ENCODE measurements around the gene SELPLG. TPM values are rescaled to one million over a fixed set of nuclear protein-coding genes. Genes with fewer than 3 reads are reported as not detected.
A peak's percentile ranks its signal among the peaks of the same experiment; 100 is the strongest.

SELPLG gene
- total RNA-seq (1 to 10 TPM; 9.1 to 9.6 TPM), polyA plus RNA-seq (ENCODE audit: insufficient read length in 2 of 2) (10 to 100 TPM; 12.2 to 18.2 TPM)
- long read RNA-seq, donor 1, partial matches to known transcripts = 0 of 3 reads
- long read RNA-seq, donor 1, other reads (novel, unspliced or antisense) = 0 of 3 reads
- long read RNA-seq, donor 2, partial matches to known transcripts = 0 of 2 reads
- long read RNA-seq, donor 2, other reads (novel, unspliced or antisense) = 0 of 2 reads
- long read RNA-seq, donor 3, partial matches to known transcripts = 0 of 3 reads
- long read RNA-seq, donor 3, other reads (novel, unspliced or antisense) = 0 of 3 reads
- long read RNA-seq, donor 4, partial matches to known transcripts = 0 of 2 reads
- long read RNA-seq, donor 4, other reads (novel, unspliced or antisense) = 0 of 2 reads

- Histone ChIP-seq H3K27me3 (ENCODE audit: control insufficient read depth, insufficient read depth, low read length) (no peaks in the 10 kb centered on the region), H3K36me3 (ENCODE audit: control insufficient read depth, insufficient read depth, low read length) (no peaks in the 10 kb centered on the region), H3K4me3 (ENCODE audit: low read depth, low read length) (no peak within 1 kb of the TSS), H3K27ac (ENCODE audit: low read depth, low read length) (peak within 1 kb of the TSS; percentile 12), H3K4me1 (ENCODE audit: control insufficient read depth, insufficient read depth, low read length) (peaks cover 36% of the 10 kb centered on the region), H3K9me3 (ENCODE audit: control insufficient read depth, insufficient read depth, low read length) (no peaks in the 10 kb centered on the region)
- WGBS (ENCODE audit: insufficient coverage) = 74% methylated on average over 14 of the region's 14 CpGs
- no peak for DNase-seq (ENCODE audit: low read depth in 4 of 6, low spot score in 6 of 6)
These were observed at the start of gene SELPLG for GRCh38 chr12:108633534-108634248. SELPLG (minus strand) TSS chr12:108633894; CDS start chr12:108624307, 9,587 bp downstream.

GRCh38 chr12:108681317-108681716 lies 47.6 kb upstream of the SELPLG start:
- no peak overlapping the region for H3K27ac ChIP-seq (ENCODE audit: low read depth, low read length)
- no peaks in the 10 kb centered on the region for H3K9me3 ChIP-seq (ENCODE audit: control insufficient read depth, insufficient read depth, low read length)
- no peak for DNase-seq (ENCODE audit: low read depth in 4 of 6, low spot score in 6 of 6)
- no peak overlapping the region for H3K4me3 ChIP-seq (ENCODE audit: low read depth, low read length)
- H3K4me1 ChIP-seq (ENCODE audit: control insufficient read depth, insufficient read depth, low read length) = no peaks in the 10 kb centered on the region
- WGBS (ENCODE audit: insufficient coverage) = no CpG with 5 or more reads among the region's 1 CpG
- no peaks in the 10 kb centered on the region for H3K36me3 ChIP-seq (ENCODE audit: control insufficient read depth, insufficient read depth, low read length)
- H3K27me3 ChIP-seq (ENCODE audit: control insufficient read depth, insufficient read depth, low read length) = no peaks in the 10 kb centered on the region

GRCh38 chr12:108679106-108679681 lies 45.5 kb upstream of the SELPLG start:
- Histone ChIP-seq H3K27ac (ENCODE audit: low read depth, low read length) (no peak overlapping the region), H3K4me3 (ENCODE audit: low read depth, low read length) (no peak overlapping the region), H3K9me3 (ENCODE audit: control insufficient read depth, insufficient read depth, low read length) (no peaks in the 10 kb centered on the region), H3K4me1 (ENCODE audit: control insufficient read depth, insufficient read depth, low read length) (no peaks in the 10 kb centered on the region), H3K27me3 (ENCODE audit: control insufficient read depth, insufficient read depth, low read length) (no peaks in the 10 kb centered on the region), H3K36me3 (ENCODE audit: control insufficient read depth, insufficient read depth, low read length) (no peaks in the 10 kb centered on the region)
- no CpG with 5 or more reads among the region's 1 CpG for WGBS (ENCODE audit: insufficient coverage)
- no peak for DNase-seq (ENCODE audit: low read depth in 4 of 6, low spot score in 6 of 6)

GRCh38 chr12:108678104-108678730 lies 44.5 kb upstream of the SELPLG start:
- Histone ChIP-seq H3K27ac (ENCODE audit: low read depth, low read length) (no peak overlapping the region), H3K4me1 (ENCODE audit: control insufficient read depth, insufficient read depth, low read length) (no peaks in the 10 kb centered on the region), H3K4me3 (ENCODE audit: low read depth, low read length) (no peak overlapping the region), H3K36me3 (ENCODE audit: control insufficient read depth, insufficient read depth, low read length) (no peaks in the 10 kb centered on the region), H3K9me3 (ENCODE audit: control insufficient read depth, insufficient read depth, low read length) (no peaks in the 10 kb centered on the region), H3K27me3 (ENCODE audit: control insufficient read depth, insufficient read depth, low read length) (no peaks in the 10 kb centered on the region)
- 89% methylated on average over 3 of the region's 9 CpGs for WGBS (ENCODE audit: insufficient coverage)
- DNase-seq (ENCODE audit: low read depth in 4 of 6, low spot score in 6 of 6) = no peak

- no peaks in the 10 kb centered on the region for H3K36me3 ChIP-seq (ENCODE audit: control insufficient read depth, insufficient read depth, low read length)
- H3K9me3 ChIP-seq (ENCODE audit: control insufficient read depth, insufficient read depth, low read length) = no peaks in the 10 kb centered on the region
- H3K27me3 ChIP-seq (ENCODE audit: control insufficient read depth, insufficient read depth, low read length) = no peaks in the 10 kb centered on the region
- no peak overlapping the region for H3K27ac ChIP-seq (ENCODE audit: low read depth, low read length)
- no peak overlapping the region for H3K4me3 ChIP-seq (ENCODE audit: low read depth, low read length)
- no peaks in the 10 kb centered on the region for H3K4me1 ChIP-seq (ENCODE audit: control insufficient read depth, insufficient read depth, low read length)
- no CpG with 5 or more reads among the region's 3 CpGs for WGBS (ENCODE audit: insufficient coverage)
- DNase-seq (ENCODE audit: low read depth in 4 of 6, low spot score in 6 of 6) = no peak
These were observed 43.7 kb upstream of the SELPLG start for GRCh38 chr12:108677381-108677780.

- Histone ChIP-seq H3K36me3 (ENCODE audit: control insufficient read depth, insufficient read depth, low read length) (no peaks in the 10 kb centered on the region), H3K4me1 (ENCODE audit: control insufficient read depth, insufficient read depth, low read length) (no peaks in the 10 kb centered on the region), H3K4me3 (ENCODE audit: low read depth, low read length) (no peak overlapping the region), H3K27me3 (ENCODE audit: control insufficient read depth, insufficient read depth, low read length) (no peaks in the 10 kb centered on the region), H3K27ac (ENCODE audit: low read depth, low read length) (no peak overlapping the region), H3K9me3 (ENCODE audit: control insufficient read depth, insufficient read depth, low read length) (no peaks in the 10 kb centered on the region)
- DNase-seq (ENCODE audit: low read depth in 4 of 6, low spot score in 6 of 6) = peak in 2 of 6 donors; percentile 57 to 82
- WGBS (ENCODE audit: insufficient coverage) = 63% methylated on average over 3 of the region's 5 CpGs
These were observed 43.0 kb upstream of the SELPLG start for GRCh38 chr12:108676707-108677106.

- H3K27me3 ChIP-seq (ENCODE audit: control insufficient read depth, insufficient read depth, low read length) = no peaks in the 10 kb centered on the region
- no peak overlapping the region for H3K27ac ChIP-seq (ENCODE audit: low read depth, low read length)
- no peaks in the 10 kb centered on the region for H3K9me3 ChIP-seq (ENCODE audit: control insufficient read depth, insufficient read depth, low read length)
- no peaks in the 10 kb centered on the region for H3K36me3 ChIP-seq (ENCODE audit: control insufficient read depth, insufficient read depth, low read length)
- H3K4me1 ChIP-seq (ENCODE audit: control insufficient read depth, insufficient read depth, low read length) = no peaks in the 10 kb centered on the region
- no peak for DNase-seq (ENCODE audit: low read depth in 4 of 6, low spot score in 6 of 6)
- 83% methylated on average over 4 of the region's 4 CpGs for WGBS (ENCODE audit: insufficient coverage)
- H3K4me3 ChIP-seq (ENCODE audit: low read depth, low read length) = no peak overlapping the region
These were observed 42.1 kb upstream of the SELPLG start for GRCh38 chr12:108675792-108676191.

GRCh38 chr12:108672054-108672453 lies 38.4 kb upstream of the SELPLG start:
- H3K27me3 ChIP-seq (ENCODE audit: control insufficient read depth, insufficient read depth, low read length) = no peaks in the 10 kb centered on the region
- no peak overlapping the region for H3K27ac ChIP-seq (ENCODE audit: low read depth, low read length)
- no peak for DNase-seq (ENCODE audit: low read depth in 4 of 6, low spot score in 6 of 6)
- no peaks in the 10 kb centered on the region for H3K9me3 ChIP-seq (ENCODE audit: control insufficient read depth, insufficient read depth, low read length)
- no peaks in the 10 kb centered on the region for H3K36me3 ChIP-seq (ENCODE audit: control insufficient read depth, insufficient read depth, low read length)
- H3K4me1 ChIP-seq (ENCODE audit: control insufficient read depth, insufficient read depth, low read length) = peaks cover 7% of the 10 kb centered on the region
- H3K4me3 ChIP-seq (ENCODE audit: low read depth, low read length) = no peak overlapping the region
- WGBS (ENCODE audit: insufficient coverage) = no CpG with 5 or more reads among the region's 3 CpGs

- H3K4me3 ChIP-seq (ENCODE audit: low read depth, low read length) = no peak overlapping the region
- H3K27ac ChIP-seq (ENCODE audit: low read depth, low read length) = no peak overlapping the region
- H3K36me3 ChIP-seq (ENCODE audit: control insufficient read depth, insufficient read depth, low read length) = no peaks in the 10 kb centered on the region
- no peaks in the 10 kb centered on the region for H3K27me3 ChIP-seq (ENCODE audit: control insufficient read depth, insufficient read depth, low read length)
- WGBS (ENCODE audit: insufficient coverage) = 92% methylated on average over 2 of the region's 3 CpGs
- H3K4me1 ChIP-seq (ENCODE audit: control insufficient read depth, insufficient read depth, low read length) = peaks cover 13% of the 10 kb centered on the region
- no peaks in the 10 kb centered on the region for H3K9me3 ChIP-seq (ENCODE audit: control insufficient read depth, insufficient read depth, low read length)
- no peak for DNase-seq (ENCODE audit: low read depth in 4 of 6, low spot score in 6 of 6)
These were observed 37.4 kb upstream of the SELPLG start for GRCh38 chr12:108671110-108671509.
